ENCODE data around the gene HEATR3.

Gene HEATR3

DNA sequence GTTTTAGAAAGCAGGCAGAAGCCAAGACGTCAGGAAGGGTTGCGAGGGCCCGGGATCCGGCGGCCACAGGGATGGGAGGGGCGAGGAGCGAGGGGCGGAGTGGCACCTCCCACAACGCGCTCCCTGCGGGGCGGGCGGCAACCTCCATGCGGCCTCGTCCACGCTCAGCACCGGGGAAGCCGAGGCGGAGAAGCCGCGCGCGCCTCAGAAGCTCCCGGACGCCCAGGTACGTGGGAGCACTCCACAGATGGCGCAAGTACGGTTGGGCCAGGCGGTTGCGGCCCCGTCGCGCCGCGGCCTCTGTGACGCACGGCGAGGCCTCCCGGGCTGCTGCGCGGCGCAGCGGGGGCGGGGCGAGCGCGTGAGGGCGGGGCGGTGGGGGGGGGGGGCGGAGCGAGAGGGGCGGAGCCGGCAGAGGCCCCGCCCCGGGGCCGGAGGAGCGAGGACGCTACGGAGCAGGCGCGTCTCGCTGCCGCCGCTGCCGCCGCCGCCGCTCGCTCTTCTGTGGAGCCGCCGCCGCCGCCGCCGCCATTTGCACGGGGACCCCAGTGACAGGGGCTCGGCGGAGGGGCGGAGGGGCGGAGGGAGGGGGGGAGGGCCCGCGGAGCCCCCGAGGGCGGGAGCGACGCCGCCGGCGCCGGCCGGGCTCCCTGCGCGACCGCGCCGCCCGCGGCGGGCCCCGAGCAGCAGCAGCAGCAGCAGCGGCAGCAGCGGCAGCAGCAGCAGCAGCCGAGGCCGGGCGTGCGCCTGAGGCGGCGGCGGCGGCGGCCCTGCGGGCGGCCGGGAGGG is 87.2 kb downstream of the HEATR3 start, which contains the start of gene TENT4B:
Gene TENT4B (plus strand): TSS at position 500 of the 789 bp plus-strand sequence. CDS start 316 bp downstream, outside the sequence.
- peak within 1 kb of the TSS; percentile 80 to 87 for H3K9ac ChIP-seq (ENCODE audit: low read length in 2 of 2)
- no peaks in the 10 kb centered on the region for H3K27me3 ChIP-seq (ENCODE audit: control insufficient read depth in 1 of 2, insufficient read depth in 2 of 2, low read length in 2 of 2)
- peak within 1 kb of the TSS; percentile 85 for H3K27ac ChIP-seq (ENCODE audit: low read length)
- H3K36me3 ChIP-seq (ENCODE audit: control insufficient read depth in 2 of 2, insufficient read depth in 2 of 2, low read length in 2 of 2) = no peaks in the 10 kb centered on the region
- peak within 1 kb of the TSS; percentile 90 to 93 for H3K4me3 ChIP-seq (ENCODE audit: low read length in 2 of 2)
- H3K9me3 ChIP-seq (ENCODE audit: control insufficient read depth in 2 of 2, low read length in 2 of 2) = no peaks in the 10 kb centered on the region
- peaks cover 19% of the 10 kb centered on the region for H3K4me1 ChIP-seq (ENCODE audit: control insufficient read depth, insufficient read depth, low read length)

DNA sequence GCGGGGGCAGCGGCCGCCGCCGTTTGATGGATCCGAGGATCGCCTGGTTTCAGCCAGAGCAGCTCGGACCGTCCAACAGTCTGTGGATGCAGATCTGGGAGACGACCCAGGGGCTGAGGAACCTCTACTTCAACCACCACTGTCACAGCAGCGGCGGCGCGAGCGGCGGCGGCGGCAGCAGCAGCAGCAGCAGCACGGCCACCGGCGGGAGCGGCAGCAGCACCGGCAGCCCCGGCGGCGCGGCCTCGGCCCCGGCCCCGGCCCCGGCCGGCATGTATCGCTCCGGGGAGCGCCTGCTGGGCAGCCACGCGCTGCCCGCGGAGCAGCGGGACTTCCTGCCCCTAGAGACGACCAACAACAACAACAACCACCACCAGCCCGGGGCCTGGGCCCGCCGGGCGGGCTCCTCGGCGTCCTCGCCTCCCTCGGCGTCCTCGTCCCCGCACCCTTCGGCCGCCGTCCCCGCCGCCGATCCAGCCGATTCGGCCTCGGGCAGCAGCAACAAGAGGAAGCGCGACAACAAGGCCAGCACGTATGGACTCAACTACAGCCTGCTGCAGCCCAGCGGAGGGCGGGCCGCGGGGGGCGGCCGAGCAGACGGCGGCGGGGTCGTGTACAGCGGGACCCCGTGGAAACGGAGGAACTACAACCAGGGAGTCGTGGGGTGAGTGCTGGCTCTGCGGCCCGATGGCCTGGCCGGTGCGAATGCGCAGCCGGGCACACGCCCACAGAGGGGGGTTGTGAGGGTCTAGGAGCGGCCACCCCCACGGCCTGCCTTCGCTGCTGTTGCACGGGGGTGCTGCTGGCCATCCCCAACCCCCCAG is 88.0 kb downstream of the HEATR3 start:
- H3K4me1 ChIP-seq (ENCODE audit: control insufficient read depth, insufficient read depth, low read length) = peaks cover 26% of the 10 kb centered on the region
- H3K9me3 ChIP-seq (ENCODE audit: control insufficient read depth in 2 of 2, low read length in 2 of 2) = no peaks in the 10 kb centered on the region
- peak overlapping the region; percentile 71 to 79 for H3K9ac ChIP-seq (ENCODE audit: low read length in 2 of 2)
- no peaks in the 10 kb centered on the region for H3K36me3 ChIP-seq (ENCODE audit: control insufficient read depth in 2 of 2, insufficient read depth in 2 of 2, low read length in 2 of 2)
- H3K27ac ChIP-seq (ENCODE audit: low read length) = peak overlapping the region; percentile 62
- H3K4me3 ChIP-seq (ENCODE audit: low read length in 2 of 2) = peak overlapping the region; percentile 90 to 93
- no peaks in the 10 kb centered on the region for H3K27me3 ChIP-seq (ENCODE audit: control insufficient read depth in 1 of 2, insufficient read depth in 2 of 2, low read length in 2 of 2)

DNA sequence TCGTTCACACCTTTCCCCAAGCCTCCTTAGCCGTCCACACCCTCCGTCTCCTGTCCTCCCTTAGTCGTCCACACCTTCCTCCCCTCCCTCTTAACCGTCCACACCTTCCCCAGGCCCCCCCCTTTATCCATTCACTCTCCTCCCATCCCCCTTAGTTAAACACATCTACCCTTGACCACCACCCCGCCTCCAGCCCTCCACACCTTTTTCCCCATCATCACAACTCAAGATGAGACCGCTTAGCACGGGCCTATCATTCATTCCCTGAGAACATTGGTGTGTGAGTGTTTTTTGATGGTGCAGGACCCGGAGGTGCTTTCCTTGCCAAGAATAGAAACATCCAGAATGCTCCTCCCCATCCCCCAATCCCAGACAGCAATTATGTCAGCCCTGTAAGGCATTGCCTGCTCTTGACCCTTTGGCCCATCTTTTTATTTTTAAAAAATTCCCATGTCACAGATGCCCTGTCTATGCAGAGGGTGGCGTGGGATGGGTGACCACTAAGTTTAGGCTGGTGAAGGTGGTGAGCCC is 88.7 kb downstream of the HEATR3 start:
- Histone ChIP-seq H3K4me3 (ENCODE audit: low read length in 2 of 2) (peak overlapping the region; percentile 90 to 93), H3K36me3 (ENCODE audit: control insufficient read depth in 2 of 2, insufficient read depth in 2 of 2, low read length in 2 of 2) (no peaks in the 10 kb centered on the region), H3K4me1 (ENCODE audit: control insufficient read depth, insufficient read depth, low read length) (peaks cover 27% of the 10 kb centered on the region), H3K27me3 (ENCODE audit: control insufficient read depth in 1 of 2, insufficient read depth in 2 of 2, low read length in 2 of 2) (no peaks in the 10 kb centered on the region), H3K9me3 (ENCODE audit: control insufficient read depth in 2 of 2, low read length in 2 of 2) (no peaks in the 10 kb centered on the region), H3K9ac (ENCODE audit: low read length in 2 of 2) (peak overlapping the region; percentile 71 to 79), H3K27ac (ENCODE audit: low read length) (peak overlapping the region; percentile 62)

DNA sequence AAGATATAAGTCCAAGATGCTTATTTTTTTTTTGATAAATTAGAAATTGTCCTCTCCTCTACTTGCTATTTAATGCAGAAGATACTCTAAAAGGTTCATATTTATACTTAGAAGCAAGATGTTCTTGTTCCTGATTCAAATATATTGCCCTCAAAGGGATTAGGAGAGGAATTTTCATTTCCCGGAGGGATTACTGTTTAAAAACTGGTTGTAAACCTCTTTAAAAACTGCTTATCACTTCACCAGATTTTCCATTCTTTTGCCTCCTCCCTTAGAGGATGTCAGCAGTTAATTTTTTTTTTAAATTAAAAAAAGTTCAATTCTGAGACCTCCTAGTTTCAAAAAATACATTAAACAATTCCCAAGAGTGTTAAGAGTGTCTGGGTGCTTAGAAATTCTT is 90.2 kb downstream of the HEATR3 start:
- Histone ChIP-seq H3K27ac (ENCODE audit: low read length) (no peak overlapping the region), H3K9ac (ENCODE audit: low read length in 2 of 2) (no peak overlapping the region)

More for the DNA sequence above, 90.2 kb downstream of the HEATR3 start:
- H3K27me3 ChIP-seq (ENCODE audit: control insufficient read depth in 1 of 2, insufficient read depth in 2 of 2, low read length in 2 of 2) = no peaks in the 10 kb centered on the region
- H3K36me3 ChIP-seq (ENCODE audit: control insufficient read depth in 2 of 2, insufficient read depth in 2 of 2, low read length in 2 of 2) = no peaks in the 10 kb centered on the region
- H3K4me3 ChIP-seq (ENCODE audit: low read length in 2 of 2) = peak overlapping the region; percentile 90 to 93
- peaks cover 30% of the 10 kb centered on the region for H3K4me1 ChIP-seq (ENCODE audit: control insufficient read depth, insufficient read depth, low read length)
- no peaks in the 10 kb centered on the region for H3K9me3 ChIP-seq (ENCODE audit: control insufficient read depth in 2 of 2, low read length in 2 of 2)

All from stomach smooth muscle (tissue), 2 donors.